Hypothalamus (tissue), 51 donors: Measurements from ENCODE around the gene ETHE1.
"Not testable (repeated sequence)": the region's sequence is repeated elsewhere in the genome, so short reads cannot be mapped to it uniquely, and the experiment has no call there.

ENCODE experiments used
- DNase-seq, 51 donors: peaks; one replicate each; lab custom pipeline; 2025; lab: John Stamatoyannopoulos, UW

Gene ETHE1

DNA sequence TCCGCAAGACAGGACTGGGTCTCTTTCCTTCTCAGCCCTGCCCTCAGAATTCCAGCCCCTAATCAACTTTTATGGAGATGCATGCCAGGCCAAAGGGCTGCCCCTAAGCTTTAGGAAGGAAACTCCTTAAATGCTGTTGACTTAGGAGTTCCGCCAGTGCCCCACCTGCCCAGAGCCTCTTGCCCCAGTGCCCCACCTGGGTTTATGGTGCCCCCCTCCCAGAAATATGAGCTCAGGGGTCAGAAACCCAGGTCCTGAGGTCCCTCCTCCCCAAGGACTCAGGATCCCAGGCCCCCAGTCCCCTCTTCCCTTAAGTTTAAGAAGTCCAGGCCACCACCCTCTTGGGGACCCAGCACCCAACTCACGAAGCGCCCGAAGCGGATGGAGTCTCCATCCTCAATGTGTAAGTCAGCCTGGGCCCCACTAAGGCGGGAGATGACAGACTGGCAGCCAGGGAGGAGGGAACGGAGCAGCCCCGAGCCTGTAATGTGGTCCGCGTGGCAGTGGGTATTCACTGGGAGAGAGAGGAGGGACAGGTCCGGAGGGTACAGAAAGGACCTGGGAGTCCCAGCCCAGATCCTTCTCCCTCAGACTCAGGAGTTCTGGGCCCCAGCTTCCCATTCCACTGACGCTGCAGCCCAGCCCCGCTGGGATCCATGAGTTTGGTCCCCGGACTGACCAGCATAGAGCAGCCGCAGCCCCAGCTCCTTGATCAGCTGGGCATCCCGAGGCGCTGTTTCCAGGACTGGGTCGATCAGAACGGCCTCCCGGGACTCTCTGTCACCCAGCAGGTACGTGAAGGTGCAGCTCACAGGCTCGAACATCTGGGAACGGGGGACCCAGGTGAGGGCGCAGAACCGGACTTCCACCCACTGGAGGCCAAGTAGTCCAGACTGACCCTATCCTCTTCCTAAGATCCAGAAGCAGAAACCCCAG is 897 bp downstream of the ETHE1 start:
- DNase-seq: peak in 18 of 51 donors; percentile 8 to 36 (median 22)

DNA sequence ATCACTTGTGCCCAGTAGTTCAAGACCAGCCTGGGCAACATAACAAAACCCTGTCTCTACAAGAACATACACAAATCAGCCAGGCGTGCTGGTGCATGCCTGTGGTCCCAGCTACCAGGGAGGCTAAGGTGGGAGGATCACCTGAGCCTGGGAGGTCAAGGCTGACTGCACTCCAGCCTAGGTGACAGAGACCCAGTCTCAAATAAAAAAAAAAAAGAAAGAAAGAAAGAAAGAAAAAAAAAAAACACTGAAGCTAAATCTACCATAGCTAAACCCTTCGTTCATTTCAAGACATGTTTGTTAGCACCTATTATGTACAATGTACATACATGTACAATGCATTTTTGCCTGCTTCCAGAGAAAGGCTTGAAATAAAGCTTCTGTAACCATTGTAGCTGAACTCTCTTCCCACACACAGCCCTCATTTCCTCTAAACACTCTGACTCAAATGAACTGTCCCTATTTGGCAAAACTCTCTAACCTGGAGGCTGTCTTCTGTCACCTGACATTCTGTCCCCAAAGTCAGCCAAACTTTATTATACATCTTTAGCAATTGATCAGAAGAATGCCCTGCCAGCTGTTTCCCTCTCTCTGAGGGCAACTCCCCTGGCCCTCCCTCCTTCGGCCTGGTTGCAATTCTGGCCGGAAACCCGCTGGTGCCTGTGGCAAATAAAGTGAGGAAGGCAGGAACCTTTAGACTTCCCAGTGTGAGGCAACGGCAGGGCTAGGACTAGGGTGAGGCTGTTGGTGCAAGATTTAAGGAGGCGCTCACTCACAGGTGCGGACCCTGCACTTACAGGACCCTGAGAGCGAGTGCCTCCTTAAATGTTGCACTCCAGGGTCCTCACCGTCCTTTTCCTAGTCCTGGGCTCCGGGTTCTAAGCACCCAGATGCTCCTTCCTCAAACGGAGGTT is 1.8 kb downstream of the ETHE1 start:
- DNase-seq: peak in 23 of 51 donors; percentile 7 to 40 (median 18)

DNA sequence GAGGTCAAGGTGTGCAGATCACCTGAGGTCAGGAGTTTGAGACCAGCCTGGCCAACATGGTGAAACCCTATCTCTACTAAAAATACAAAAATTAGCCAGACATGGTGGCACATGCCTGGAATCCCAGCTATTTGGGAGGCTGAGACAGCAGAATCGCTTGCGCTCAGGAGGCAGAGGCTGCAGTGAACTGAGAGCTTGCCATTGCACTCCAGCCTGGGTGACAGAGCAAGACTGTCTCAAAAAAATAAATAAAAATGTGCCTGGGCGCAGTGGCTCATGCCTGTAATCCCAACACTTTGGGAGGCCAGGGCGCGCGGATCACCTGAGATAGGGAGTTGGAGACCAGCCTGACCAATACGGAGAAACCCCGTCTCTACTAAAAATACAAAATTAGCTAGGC is 3.3 kb downstream of the ETHE1 start:
- not testable (repeated sequence) for DNase-seq

DNA sequence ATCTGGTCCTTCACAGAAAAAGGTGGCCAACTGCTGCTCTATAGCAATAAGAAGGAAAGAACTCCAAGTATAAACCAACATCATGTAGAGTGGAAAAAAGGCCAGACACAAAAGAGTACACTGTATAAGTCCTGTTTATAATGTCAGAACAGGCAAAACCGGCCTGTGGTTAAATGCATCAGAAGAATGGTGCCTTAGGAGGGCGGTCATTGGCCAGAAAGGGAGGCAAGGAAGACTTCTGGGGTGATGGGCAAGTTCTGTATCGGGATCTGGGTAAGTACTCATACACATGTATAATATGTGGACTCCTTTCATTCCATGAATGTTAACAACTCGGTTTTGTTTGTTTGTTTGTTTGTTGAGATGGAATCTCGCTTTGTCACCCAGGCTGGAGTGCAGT is 4.1 kb downstream of the ETHE1 start:
- DNase-seq: no peak

DNA sequence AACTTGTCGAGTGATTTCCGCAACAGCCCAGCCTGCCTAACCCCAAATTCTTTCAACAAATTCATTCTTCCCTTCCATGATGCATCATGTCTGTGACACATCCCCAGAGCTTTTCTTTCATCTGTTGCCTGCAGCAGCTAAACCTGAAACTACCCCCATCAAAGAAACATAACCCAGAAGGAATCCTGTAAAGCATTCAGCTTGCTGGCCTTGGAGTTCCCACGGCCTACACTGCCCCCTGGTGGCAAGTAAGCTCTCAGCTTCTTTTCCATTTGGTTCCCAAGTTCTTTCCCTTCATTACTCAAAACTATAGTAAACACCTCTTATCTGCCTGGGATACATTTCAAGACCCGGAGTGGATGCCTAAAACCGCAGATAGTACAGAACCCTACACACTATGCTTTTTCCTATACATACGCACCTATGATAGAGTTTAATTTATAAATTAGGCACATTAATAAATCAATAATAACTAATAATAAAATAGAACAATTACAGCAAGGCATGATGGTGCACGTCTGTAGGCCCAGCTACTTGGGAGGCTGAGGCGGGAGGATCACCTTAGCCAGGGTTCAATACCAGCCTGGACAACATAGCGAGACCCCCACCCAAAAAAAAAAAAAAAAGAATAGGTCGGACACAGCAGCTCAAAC is 7.4 kb downstream of the ETHE1 start:
- peak in 45 of 51 donors; percentile 4 to 88 (median 56) for DNase-seq

DNA sequence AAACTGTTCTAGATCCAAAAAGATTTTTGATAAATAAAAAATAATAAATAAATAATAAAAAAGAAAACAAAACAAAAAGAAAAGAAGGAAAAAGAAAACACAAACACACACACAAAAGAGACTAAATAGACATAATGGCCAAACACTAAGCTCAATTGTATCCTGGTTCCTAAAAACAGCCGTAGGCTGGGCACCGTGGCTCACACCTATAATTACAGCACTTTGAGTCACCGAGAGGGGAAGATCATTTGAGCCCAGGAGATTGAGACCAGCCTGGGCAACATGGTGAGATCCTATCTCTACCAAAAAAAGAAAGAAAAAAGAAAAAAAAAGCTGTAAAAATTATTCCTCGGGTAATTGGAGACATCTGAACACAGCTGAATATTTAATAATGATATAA is 8.9 kb downstream of the ETHE1 start:
- DNase-seq: no peak

DNA sequence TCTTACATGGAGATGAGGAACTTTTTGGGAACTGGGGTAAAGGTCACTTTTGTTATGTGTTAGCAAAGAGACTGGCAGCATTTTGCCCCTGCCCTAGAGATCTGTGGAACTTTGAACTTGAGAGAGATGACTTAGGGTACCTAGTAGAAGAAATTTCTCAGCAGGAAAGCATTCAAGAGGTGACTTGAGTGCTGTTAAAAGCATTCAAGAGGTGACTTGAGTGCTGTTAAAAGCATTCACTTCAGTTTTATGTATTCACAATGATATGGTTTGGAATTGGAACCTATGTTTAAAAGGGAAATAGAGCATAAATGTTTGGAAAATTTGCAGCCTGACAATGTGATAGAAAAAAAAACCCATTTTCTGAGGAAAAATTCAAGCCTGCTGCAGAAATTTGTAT is 14.6 kb downstream of the ETHE1 start:
- not testable (repeated sequence) for DNase-seq

DNA sequence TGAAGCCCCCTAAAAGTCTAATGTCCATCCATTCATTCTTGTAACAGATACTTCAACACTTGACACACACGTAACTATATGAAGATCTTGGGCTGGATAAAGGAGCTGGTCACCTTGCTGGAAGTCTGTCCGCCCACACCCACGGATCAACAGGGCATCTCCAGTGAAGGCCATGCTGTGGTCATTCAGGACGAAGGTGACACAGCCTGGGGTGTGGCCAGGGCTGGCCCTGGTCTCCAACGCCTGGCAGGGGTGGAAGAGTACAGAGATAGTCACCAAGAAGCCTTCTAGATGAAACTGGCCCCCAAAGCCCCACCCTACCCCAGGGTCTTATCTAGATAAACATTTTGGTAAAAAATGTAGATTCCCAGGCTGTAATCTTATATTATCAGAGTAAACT is 15.7 kb downstream of the ETHE1 start:
- DNase-seq: no peak

DNA sequence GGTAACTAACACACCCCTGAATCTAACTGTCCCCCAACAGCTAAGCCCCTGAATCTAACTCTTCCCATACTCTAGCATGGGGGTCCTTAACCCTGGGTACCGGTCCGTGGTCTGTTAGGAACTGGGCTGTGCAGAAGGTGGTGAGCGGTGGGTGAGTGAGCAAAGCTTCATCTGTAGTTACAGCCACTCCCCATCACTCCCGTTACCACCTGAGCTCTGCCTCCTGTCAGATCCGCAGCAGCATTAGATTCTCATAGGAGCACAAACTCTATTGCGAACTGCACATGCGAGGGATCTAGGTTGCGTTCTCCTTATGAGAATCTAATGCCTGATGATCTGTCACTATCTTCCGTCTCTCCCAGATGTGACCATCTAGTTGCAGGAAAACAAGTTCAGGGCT is 16.3 kb downstream of the ETHE1 start:
- DNase-seq: no peak

DNA sequence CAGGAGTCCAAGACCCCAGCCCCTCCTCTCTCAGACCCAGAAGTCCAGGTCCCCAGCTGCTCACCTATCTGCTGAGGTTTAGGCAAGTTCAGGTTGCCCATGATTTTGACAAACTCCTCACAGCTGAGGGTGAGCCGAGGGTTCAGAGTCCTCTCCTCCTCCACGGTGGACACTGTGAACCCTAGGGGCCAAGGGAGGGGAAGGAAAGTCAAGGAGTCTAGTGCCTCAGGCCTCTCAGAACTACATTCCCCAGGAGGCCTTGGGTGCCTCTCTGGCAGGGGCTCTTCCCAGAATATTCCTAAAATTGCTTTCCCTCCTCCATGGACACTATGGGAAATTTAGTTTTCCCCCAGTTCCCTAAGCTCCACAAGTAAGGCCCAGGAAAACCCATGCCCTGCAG is 19.1 kb downstream of the ETHE1 start:
- DNase-seq: no peak

DNA sequence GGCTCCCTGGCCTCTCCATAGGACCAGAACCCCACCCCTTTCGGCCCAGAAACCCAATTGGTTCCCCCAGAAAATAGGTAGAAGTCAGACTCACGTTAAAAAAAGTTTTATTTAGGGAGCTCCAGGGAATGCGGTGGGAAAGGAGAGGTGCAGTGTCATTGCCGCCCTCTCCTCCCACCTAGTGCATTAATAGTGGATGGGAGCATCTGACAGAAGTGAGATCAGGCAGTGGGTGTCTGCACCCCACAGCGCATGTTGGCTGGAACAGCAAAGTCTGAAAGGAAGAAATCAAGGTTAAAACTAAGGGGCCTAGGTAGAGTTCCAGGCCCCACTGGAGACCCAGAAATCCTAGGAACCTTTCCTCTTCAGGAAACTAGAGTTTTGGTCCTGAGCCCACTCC is 20.4 kb downstream of the ETHE1 start:
- DNase-seq: peak in 1 of 51 donors; percentile 37

DNA sequence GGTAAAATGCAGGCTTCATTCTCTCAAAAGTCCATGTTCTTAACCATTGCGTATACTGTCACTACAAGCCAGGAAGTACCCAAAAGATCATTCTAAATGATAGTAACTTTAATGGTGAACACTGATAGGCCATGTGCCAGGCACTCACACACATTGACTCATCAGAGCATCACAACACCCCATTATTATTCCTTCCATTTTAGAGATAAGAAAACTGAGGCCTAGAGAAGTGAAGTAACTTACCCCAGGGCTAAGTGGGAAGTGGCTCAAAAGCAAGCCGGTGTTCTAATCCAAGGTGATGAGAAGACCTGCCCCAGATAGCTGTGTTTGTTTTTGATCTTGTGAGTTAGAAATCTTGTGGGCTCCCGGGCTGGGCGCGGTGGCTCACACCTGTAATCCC is 21.1 kb downstream of the ETHE1 start:
- no peak for DNase-seq

DNA sequence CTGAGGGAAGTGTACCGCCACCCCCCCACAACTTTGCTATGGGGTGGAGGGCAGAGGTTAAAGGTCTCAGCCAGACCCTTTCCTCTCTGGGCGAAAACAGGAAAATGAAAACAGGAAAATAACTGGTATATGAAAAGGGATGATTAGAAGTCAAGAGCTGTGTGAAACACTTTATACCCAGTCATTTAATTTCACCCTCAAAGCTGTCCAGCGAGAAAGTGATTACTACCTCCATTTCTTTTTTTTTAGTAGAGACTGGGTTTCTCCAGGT is 21.9 kb downstream of the ETHE1 start:
- no peak for DNase-seq

DNA sequence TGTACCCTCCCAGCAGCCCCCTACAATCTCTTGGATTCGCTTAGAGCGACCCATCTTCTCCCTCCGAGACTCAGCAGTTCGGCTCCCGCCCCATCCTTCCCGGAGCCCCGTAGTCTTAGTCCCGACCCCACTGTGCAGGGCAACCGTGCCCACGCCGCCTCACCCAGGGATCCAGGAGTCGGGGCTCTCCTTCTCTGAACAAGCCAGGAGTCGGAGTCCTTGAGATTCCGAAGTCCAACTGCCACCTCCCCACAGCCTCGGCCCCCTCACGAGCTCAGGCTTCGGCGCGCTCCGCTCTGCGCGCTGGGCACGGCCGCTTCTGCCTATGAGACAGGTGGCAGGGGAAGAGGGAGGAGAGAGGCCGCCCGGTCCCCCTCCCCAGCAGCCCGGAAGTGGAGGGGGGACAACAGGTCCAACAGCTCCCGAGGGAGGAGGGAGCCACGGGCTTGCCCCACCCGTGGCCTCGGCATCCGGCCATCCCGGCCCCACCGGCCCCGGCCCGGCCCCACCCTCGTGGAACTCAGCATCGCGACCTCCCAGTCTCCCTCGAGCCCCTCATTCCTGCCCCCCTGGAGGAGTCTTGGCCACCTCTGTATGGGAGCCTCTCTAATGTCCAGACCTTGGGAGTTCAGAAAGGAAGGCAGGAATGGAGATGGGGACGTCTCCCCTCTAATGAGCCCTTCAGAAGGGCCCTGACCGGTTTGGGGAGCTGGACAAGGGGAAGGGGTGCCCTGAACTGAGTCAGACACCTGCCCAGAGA is 22.4 kb downstream of the ETHE1 start, which contains the start of gene PHLDB3:
TSS of gene PHLDB3 (minus strand) at position 321 of the 760 bp plus-strand sequence. CDS start 628 bp downstream, outside the sequence.
- DNase-seq: peak in 16 of 51 donors; percentile 19 to 62 (median 42)

DNA sequence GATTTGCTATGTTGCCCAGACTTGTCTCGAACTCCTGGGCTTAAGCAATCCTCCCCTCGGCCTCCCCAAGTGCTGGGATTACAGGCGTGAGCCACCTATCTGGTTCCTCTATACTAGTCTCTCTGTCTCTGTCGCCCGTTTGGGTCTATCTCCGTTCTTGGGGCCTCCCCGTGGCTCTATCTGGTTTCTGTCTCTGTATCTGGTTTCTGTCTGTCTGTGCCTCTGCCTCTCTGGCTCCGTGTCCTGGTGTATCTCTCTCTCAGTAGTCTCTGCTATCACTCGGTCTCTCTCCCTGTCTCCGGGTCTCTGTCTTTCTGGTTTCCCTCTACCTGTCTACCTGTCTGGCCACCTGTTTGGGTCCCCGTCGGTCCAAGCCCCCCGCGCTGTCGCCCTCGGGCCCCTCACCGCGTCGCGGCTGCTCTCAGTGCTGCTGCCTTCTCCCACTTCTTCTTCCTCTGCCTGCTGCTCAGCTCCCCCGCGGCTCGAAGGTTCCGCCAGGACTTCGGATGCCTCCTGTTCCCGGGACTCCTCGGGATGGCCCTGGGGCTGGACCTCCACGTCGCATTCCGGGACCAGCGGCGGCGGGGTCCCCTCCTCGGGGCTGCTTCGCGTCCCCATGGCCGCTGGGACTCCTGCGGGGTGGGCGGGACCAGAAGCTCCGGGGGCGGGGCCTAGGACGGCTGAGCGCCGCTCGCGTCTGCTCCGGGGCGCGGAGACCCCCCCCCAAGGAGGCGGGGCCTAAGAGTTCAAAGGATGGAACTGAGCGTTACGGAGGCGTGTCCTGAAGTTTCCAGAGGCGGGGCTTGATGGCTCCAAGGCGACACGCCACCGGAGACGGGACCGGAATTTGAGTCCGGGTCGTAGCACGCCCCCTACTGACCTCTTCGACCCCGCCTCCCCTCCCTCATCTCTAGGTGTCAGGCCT is 23.2 kb downstream of the ETHE1 start:
- peak; percentile 35 to 97 (median 88) for DNase-seq

DNA sequence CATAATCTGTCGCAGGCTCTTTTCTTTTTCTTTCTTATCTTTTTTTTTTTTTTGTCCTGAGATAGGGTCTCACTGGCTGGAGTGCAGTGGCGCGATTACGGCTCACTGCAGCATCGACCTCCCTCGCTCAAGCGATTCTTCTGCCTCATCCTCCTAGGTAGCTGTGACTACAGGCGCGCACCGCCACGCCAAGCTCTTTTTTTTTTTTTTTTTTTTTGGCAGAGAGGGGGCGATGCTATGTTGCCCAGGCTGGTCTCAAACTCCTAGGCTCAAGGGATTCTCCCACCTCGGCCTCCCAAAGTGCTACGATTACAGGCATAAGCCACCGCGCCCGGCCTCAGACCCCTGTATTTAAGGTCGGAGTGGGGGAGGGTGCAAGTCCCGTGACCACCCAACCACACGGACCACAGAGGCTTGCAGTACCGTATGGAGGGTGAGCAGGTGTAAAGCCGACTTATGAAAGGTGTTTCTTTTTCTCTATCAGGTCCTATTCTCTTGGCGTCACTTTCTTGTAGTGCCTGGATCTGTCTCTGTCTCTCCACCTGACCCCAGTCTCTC is 24.5 kb downstream of the ETHE1 start:
- no peak for DNase-seq

DNA sequence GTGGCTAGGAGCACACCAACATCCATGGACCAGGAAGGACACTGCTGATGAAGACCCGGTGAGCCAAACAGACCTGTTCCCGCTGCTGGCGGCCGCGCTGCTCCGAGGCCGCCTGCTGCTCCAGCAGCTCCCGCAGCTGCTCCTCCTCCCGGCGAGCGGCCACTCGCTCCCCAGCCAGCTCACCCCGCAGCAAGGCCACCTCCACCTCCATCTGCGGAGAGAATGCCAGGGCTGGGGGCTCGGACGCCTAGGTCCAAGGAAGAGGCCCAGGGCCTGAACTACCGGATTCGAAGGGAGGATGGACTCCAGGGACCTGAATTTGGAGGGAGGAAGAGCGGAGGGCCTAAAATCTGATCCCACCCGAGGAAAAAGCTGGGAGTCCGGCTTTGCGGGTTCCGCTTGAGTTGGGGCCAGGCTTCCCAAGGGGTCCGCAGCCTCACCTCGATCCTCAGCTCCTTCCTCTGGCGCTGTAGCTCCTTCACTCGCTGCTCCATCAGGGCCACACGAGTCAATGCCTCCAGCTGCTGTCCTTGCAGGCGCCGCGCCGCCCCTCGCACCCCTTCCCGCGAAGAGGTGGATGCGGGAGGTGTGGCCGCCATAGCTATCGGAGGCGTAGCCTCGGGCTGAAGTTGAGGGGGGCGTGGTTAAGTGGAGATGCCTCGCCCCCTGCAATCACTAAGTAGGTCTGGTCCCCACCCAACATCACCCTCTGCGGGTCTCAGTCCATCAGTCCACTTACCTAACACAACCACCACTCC is 25.2 kb downstream of the ETHE1 start:
- no peak for DNase-seq

DNA sequence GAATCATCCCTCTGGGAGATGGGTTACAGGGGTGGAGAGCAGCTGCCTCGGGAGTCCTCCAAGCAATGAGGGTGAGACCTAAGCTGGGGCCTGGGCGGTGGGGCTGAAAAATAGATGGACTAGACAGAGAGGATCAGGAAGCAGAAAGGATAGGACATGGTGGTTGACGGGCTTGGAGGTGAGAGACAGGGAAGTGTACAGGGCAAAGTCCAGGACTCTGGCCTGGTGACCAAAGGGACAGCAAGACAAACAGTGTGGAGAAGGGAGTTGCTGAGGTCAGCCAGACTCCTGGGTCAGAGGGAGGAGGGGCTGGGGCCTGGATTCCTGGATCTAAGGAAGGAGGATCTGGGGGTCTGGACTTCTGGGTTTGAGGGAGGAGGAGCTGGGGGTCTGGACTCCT is 28.0 kb downstream of the ETHE1 start:
- DNase-seq: no peak
